Measurements from ENCODE around the gene FBL.

Gene FBL

DNA sequence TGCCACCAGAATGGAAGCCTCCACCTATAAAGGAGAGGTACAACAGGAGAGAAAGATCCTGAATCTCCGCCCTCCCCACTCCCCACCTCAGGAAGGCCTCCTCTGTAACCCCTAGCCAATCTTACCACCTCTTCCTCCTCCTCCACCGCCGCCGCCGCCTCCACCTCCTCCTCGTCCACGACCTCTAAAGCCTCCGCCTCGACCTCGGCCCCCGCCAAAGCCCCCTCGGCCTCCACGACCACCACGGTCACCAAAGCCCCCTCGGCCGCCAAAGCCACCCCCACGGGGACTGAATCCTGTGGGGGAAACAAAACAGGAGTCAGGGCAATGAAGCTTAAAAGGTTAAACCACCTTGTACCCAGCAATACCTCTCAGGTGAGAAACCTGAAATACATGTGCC lies 5.7 kb downstream of the FBL start:
- Histone ChIP-seq H3K9ac (ENCODE audit: low read length) (no peak overlapping the region), H3K36me3 (ENCODE audit: low read length) (peaks cover 11% of the 10 kb centered on the region; the same call in 1 of the 2 replicates), H2AFZ (ENCODE audit: low read depth, low read length, severe bottlenecking) (no peak overlapping the region), H3K27ac (ENCODE audit: low read depth, low read length) (no peak overlapping the region), H3K9me2 (replicated peaks; ENCODE audit: insufficient read depth, low read length) (no peaks in the 10 kb centered on the region), H3F3A (ENCODE audit: insufficient read depth) (peaks cover 18% of the 10 kb centered on the region; the same call in 1 of the 2 replicates), H3K27me3 (ENCODE audit: low read length) (no peaks in the 10 kb centered on the region), H4K20me1 (ENCODE audit: low read depth, low read length) (peaks cover 19% of the 10 kb centered on the region; the same call in 1 of the 2 replicates), H3K79me2 (ENCODE audit: insufficient read depth, low read length) (peaks cover 77% of the 10 kb centered on the region), H3K4me3 (ENCODE audit: insufficient read depth, low read length, poor library complexity, severe bottlenecking) (no peak overlapping the region), H3K9me3 (ENCODE audit: insufficient read depth, low read length) (no peaks in the 10 kb centered on the region), H3K4me2 (ENCODE audit: low read depth, low read length, poor library complexity, severe bottlenecking) (no peak overlapping the region)
- TF ChIP-seq, protein P1, sequence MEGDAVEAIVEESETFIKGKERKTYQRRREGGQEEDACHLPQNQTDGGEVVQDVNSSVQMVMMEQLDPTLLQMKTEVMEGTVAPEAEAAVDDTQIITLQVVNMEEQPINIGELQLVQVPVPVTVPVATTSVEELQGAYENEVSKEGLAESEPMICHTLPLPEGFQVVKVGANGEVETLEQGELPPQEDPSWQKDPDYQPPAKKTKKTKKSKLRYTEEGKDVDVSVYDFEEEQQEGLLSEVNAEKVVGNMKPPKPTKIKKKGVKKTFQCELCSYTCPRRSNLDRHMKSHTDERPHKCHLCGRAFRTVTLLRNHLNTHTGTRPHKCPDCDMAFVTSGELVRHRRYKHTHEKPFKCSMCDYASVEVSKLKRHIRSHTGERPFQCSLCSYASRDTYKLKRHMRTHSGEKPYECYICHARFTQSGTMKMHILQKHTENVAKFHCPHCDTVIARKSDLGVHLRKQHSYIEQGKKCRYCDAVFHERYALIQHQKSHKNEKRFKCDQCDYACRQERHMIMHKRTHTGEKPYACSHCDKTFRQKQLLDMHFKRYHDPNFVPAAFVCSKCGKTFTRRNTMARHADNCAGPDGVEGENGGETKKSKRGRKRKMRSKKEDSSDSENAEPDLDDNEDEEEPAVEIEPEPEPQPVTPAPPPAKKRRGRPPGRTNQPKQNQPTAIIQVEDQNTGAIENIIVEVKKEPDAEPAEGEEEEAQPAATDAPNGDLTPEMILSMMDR (IDR thresholded peaks at IDR 0.05; ENCODE audit: insufficient read depth, low read length, poor library complexity, severe bottlenecking) = no peak
- no peak for TF ChIP-seq EZH2phosphoT487 (conservative IDR thresholded peaks at IDR 0.05; ENCODE audit: low read length)

DNA sequence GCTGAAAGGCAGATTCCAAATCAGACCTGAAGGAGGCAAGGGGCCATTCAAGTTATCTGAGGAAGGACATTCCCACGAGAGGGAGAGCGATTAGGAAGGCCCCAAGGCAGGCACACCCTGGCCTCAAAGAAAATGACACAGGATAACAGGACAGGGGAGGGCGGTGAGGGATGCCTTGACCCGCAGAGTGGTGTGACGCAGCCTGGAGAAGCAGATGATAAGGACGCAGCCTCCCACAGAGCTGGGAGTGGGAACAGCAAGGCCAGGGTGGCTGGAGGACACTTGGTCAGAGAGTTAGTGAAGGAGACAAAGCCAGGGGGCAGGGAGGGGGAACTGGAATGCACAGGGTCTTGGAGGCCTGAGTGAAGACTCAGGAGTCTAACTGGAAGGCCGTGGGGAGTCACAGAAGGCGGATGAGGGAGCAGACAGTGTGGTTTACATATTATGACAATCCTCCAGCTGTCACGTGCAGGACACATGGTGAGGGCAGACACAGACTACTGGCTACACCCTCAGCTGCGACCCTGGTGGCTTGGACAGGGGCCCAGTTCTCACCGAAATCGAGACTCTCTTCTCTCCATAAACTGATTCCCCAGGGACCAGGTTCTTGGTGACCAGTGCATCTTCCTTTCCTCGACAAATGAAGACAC lies 6.4 kb downstream of the FBL start:
- H3K9me3 ChIP-seq (ENCODE audit: insufficient read depth, low read length) = no peaks in the 10 kb centered on the region
- peaks cover 11% of the 10 kb centered on the region; the same call in 1 of the 2 replicates for H3K36me3 ChIP-seq (ENCODE audit: low read length)
- peaks cover 70% of the 10 kb centered on the region for H3K79me2 ChIP-seq (ENCODE audit: insufficient read depth, low read length)
- H3K4me2 ChIP-seq (ENCODE audit: low read depth, low read length, poor library complexity, severe bottlenecking) = no peak overlapping the region
- H3K9ac ChIP-seq (ENCODE audit: low read length) = no peak overlapping the region
- no peak overlapping the region for H3K27ac ChIP-seq (ENCODE audit: low read depth, low read length)
- H3K9me2 ChIP-seq (replicated peaks; ENCODE audit: insufficient read depth, low read length) = no peaks in the 10 kb centered on the region
- H3K27me3 ChIP-seq (ENCODE audit: low read length) = no peaks in the 10 kb centered on the region
- no peak overlapping the region for H3K4me3 ChIP-seq (ENCODE audit: insufficient read depth, low read length, poor library complexity, severe bottlenecking)
- H3F3A ChIP-seq (ENCODE audit: insufficient read depth) = peaks cover 18% of the 10 kb centered on the region
- H2AFZ ChIP-seq (ENCODE audit: low read depth, low read length, severe bottlenecking) = no peak overlapping the region
- TF ChIP-seq EZH2phosphoT487 (conservative IDR thresholded peaks at IDR 0.05; ENCODE audit: low read length) = no peak
- TF ChIP-seq, protein P1 (IDR thresholded peaks at IDR 0.05; ENCODE audit: insufficient read depth, low read length, poor library complexity, severe bottlenecking) = no peak
- H4K20me1 ChIP-seq (ENCODE audit: low read depth, low read length) = peaks cover 19% of the 10 kb centered on the region; the same call in 1 of the 2 replicates

DNA sequence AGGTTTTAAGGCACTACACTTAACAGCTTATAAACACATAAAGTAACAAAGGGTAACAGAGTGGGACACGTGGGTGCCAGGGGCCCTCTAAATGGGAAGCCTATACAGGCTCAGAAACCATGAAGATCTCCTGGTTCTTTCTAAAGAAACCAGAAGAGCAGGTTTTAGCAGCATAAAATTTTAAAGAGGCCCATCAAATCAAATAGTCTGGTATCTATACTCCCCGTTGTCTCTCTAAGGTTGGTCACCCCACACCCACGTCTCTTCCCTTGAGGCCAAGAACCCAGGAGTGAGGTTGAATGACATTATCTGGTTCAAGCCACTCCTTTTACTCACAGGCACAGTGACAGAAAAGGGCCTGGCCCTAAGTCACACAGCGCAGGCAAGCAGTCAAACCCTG lies 7.6 kb downstream of the FBL start:
- H3K9ac ChIP-seq (ENCODE audit: low read length) = no peak overlapping the region
- no peak overlapping the region for H3K4me2 ChIP-seq (ENCODE audit: low read depth, low read length, poor library complexity, severe bottlenecking)
- no peak overlapping the region for H3K4me3 ChIP-seq (ENCODE audit: insufficient read depth, low read length, poor library complexity, severe bottlenecking)
- peaks cover 16% of the 10 kb centered on the region; the same call in 1 of the 2 replicates for H4K20me1 ChIP-seq (ENCODE audit: low read depth, low read length)
- H2AFZ ChIP-seq (ENCODE audit: low read depth, low read length, severe bottlenecking) = no peak overlapping the region
- H3K79me2 ChIP-seq (ENCODE audit: insufficient read depth, low read length) = peaks cover 58% of the 10 kb centered on the region
- H3K9me2 ChIP-seq (replicated peaks; ENCODE audit: insufficient read depth, low read length) = no peaks in the 10 kb centered on the region
- no peaks in the 10 kb centered on the region for H3K9me3 ChIP-seq (ENCODE audit: insufficient read depth, low read length)
- H3K27ac ChIP-seq (ENCODE audit: low read depth, low read length) = no peak overlapping the region
- peaks cover 11% of the 10 kb centered on the region; the same call in 1 of the 2 replicates for H3K36me3 ChIP-seq (ENCODE audit: low read length)
- H3K27me3 ChIP-seq (ENCODE audit: low read length) = no peaks in the 10 kb centered on the region
- TF ChIP-seq, protein P1 (IDR thresholded peaks at IDR 0.05; ENCODE audit: insufficient read depth, low read length, poor library complexity, severe bottlenecking) = no peak
- no peak for TF ChIP-seq EZH2phosphoT487 (conservative IDR thresholded peaks at IDR 0.05; ENCODE audit: low read length)
- H3F3A ChIP-seq (ENCODE audit: insufficient read depth) = peaks cover 20% of the 10 kb centered on the region

All from SU-DHL-6 (cell line).